Skeletal muscle tissue (tissue), 5 donors: ENCODE measurements around the gene CA6. TPM values are rescaled to one million over a fixed set of nuclear protein-coding genes. Genes with fewer than 3 reads are reported as not detected.
"Not testable (repeated sequence)": the region's sequence is repeated elsewhere in the genome, so short reads cannot be mapped to it uniquely, and the experiment has no call there.

ENCODE experiments used
- H3K27ac ChIP-seq: one replicate; pipeline ENCODE4 v1.7.0; 2013; ENCODE audit warnings: mild to moderate bottlenecking, low read depth, low read length, inconsistent platforms
- H3K27me3 ChIP-seq, 3 donors: one replicate each; pipeline ENCODE4 v1.7.0; 2013; ENCODE audit warnings: low read length in 3 of 3; ENCODE audit not compliant: control insufficient read depth in 3 of 3, insufficient read depth in 3 of 3
- H3K36me3 ChIP-seq, 3 donors: one replicate each; pipeline ENCODE4 v1.7.0; 2013; ENCODE audit warnings: low read length in 3 of 3; ENCODE audit not compliant: control insufficient read depth in 3 of 3, insufficient read depth in 3 of 3
- H3K4me1 ChIP-seq, 3 donors: one replicate each; pipeline ENCODE4 v1.7.0; 2013; ENCODE audit warnings: low read length in 3 of 3, mild to moderate bottlenecking in 3 of 3; ENCODE audit not compliant: control insufficient read depth in 3 of 3, insufficient read depth in 3 of 3
- H3K4me3 ChIP-seq, 3 donors: one replicate each; pipeline ENCODE4 v1.7.0; 2013; ENCODE audit warnings: low read length in 3 of 3
- H3K9ac ChIP-seq, 3 donors: one replicate each; pipeline ENCODE4 v1.7.0; 2013; ENCODE audit warnings: low read length in 3 of 3, mild to moderate bottlenecking in 3 of 3, moderate library complexity in 2 of 3, low read depth in 1 of 3
- H3K9me3 ChIP-seq, 3 donors: one replicate each; pipeline ENCODE4 v1.7.0; 2013; ENCODE audit warnings: low read length in 3 of 3; ENCODE audit not compliant: control insufficient read depth in 3 of 3
- small RNA-seq: library from RNA; depleted of rRNA; stranded (forward); fragments of <200 nt; gene quantifications from one replicate; pipeline ENCODE3, GENCODE V24; 2014
- total RNA-seq: library from RNA; depleted of rRNA; stranded (reverse); fragments of >200 nt; gene quantifications from one replicate; pipeline ENCODE4 v1.2.3, GENCODE V29; 2014
- donor health status: Osteomylitis.

The CA6 gene
- total RNA-seq, 1 donor from 2014 or later, result not detected

- peak overlapping the region in 1 of 3 donors; percentile 16 for H3K9ac ChIP-seq
- no peak overlapping the region for H3K4me3 ChIP-seq
- no peak overlapping the region for H3K27ac ChIP-seq
- H3K36me3 ChIP-seq, result no peaks in the 10 kb centered on the region
- H3K4me1 ChIP-seq, result no peaks in the 10 kb centered on the region
- H3K9me3 ChIP-seq, result no peaks in the 10 kb centered on the region
- no peaks in the 10 kb centered on the region for H3K27me3 ChIP-seq
Measured at GRCh38 chr1:9014475-9015375, 69.1 kb downstream of the CA6 start.

DNA sequence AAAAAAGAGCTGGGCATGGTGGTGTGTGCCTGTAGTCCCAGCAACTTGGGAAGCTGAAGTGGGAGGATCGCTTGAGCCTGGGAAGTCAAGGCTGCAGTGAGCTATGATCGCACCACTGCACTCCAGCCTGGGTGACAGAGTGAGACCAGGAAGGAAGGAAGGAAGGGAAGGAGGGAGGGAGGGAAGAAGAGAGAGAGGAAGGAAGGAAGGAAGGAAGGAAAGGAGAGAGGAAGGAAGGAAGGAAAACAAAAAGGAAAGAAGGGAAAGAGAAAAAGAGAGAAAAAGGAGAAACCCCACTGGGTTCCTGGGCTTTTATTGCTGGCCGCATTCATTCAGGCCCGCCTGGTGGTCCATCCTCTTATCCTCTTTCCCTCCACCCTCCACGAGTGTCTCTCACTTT, 70.8 kb downstream of the CA6 start:
- H3K4me1 ChIP-seq, result no peaks in the 10 kb centered on the region
- no peak overlapping the region for H3K9ac ChIP-seq
- H3K27me3 ChIP-seq, result no peaks in the 10 kb centered on the region

GRCh38 chr1:9018333-9018732, 72.7 kb downstream of the CA6 start:
- no peaks in the 10 kb centered on the region for H3K27me3 ChIP-seq
- no peaks in the 10 kb centered on the region for H3K36me3 ChIP-seq
- peaks cover 0 to 5% (median 4%) of the 10 kb centered on the region in 3 donors for H3K4me1 ChIP-seq
- H3K4me3 ChIP-seq, result no peak overlapping the region
- no peaks in the 10 kb centered on the region for H3K9me3 ChIP-seq
- no peak overlapping the region for H3K27ac ChIP-seq
- no peak overlapping the region for H3K9ac ChIP-seq

More for the DNA sequence above, 70.8 kb downstream of the CA6 start:
- no peak overlapping the region for H3K27ac ChIP-seq
- H3K4me3 ChIP-seq, result no peak overlapping the region
- no peaks in the 10 kb centered on the region for H3K9me3 ChIP-seq
- H3K36me3 ChIP-seq, result no peaks in the 10 kb centered on the region

- H3K27ac ChIP-seq, result no peak overlapping the region
- no peaks in the 10 kb centered on the region for H3K9me3 ChIP-seq
- no peak overlapping the region for H3K9ac ChIP-seq
- H3K27me3 ChIP-seq, result no peaks in the 10 kb centered on the region
- H3K4me1 ChIP-seq, result peaks cover 0 to 5% (median 4%) of the 10 kb centered on the region in 3 donors
- no peaks in the 10 kb centered on the region for H3K36me3 ChIP-seq
- H3K4me3 ChIP-seq, result no peak overlapping the region
Measured at GRCh38 chr1:9019896-9020295, 74.2 kb downstream of the CA6 start.

DNA sequence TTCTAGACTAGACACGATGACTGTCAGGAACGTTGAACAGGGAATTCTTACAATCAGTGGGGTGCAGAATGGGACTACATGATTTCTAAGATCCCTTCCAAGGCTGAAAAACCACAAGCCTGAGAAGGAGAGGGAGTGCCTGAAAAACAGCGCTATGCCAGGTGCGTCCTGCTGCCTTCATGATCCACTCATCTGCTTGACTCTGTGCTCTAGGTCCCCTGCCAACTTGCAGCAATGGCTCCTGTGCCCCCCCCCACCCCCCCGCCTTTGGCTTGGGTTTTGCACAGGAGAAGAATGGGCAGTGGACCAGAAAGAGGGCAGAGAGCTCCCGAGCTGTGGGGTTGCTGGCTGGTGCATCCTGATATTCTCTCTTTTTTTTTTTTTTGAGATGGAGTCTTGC, 74.6 kb downstream of the CA6 start:
- peaks cover 0 to 5% (median 4%) of the 10 kb centered on the region in 3 donors for H3K4me1 ChIP-seq
- no peak overlapping the region for H3K4me3 ChIP-seq
- H3K27me3 ChIP-seq, result no peaks in the 10 kb centered on the region
- no peak overlapping the region for H3K9ac ChIP-seq
- H3K9me3 ChIP-seq, result no peaks in the 10 kb centered on the region
- no peak overlapping the region for H3K27ac ChIP-seq
- H3K36me3 ChIP-seq, result no peaks in the 10 kb centered on the region

- H3K9ac ChIP-seq, H3K4me1 ChIP-seq, H3K36me3 ChIP-seq, H3K4me3 ChIP-seq, H3K9me3 ChIP-seq, H3K27me3 ChIP-seq, H3K27ac ChIP-seq: not testable (repeated sequence)
Measured at GRCh38 chr1:9022026-9022738, 76.5 kb downstream of the CA6 start.

- no peaks in the 10 kb centered on the region for H3K27me3 ChIP-seq
- no peaks in the 10 kb centered on the region for H3K36me3 ChIP-seq
- H3K27ac ChIP-seq, result no peak overlapping the region
- H3K9me3 ChIP-seq, result no peaks in the 10 kb centered on the region
- peaks cover 0 to 5% (median 4%) of the 10 kb centered on the region in 3 donors for H3K4me1 ChIP-seq
- H3K4me3 ChIP-seq, result no peak overlapping the region
- H3K9ac ChIP-seq, result no peak overlapping the region
Measured at GRCh38 chr1:9022773-9023172, 77.1 kb downstream of the CA6 start.

Small RNA genes lying within 50 kb of the gene (small RNA-seq; reads per million reads assigned to genes)
- gene AL139415.2 (not detected), gene RN7SL451P (not detected)

Other genes with a start within 250 kb of the CA6 start
- 212 TPM for gene RERE, start 128.2 kb upstream of the CA6 start, total RNA-seq
- gene ENO1, start 67.2 kb upstream of the CA6 start, total RNA-seq, result 320 TPM
- not detected for gene SLC2A7, start 80.6 kb downstream of the CA6 start, total RNA-seq
- 8.9 TPM for gene SLC2A5, start 123.8 kb downstream of the CA6 start, total RNA-seq
- gene GPR157, start 183.2 kb downstream of the CA6 start, total RNA-seq, result 2.6 TPM